Naive B cell (primary cell): ENCODE data around the gene HNRNPAB. TPM values are rescaled to one million over a fixed set of nuclear protein-coding genes. Genes with fewer than 3 reads are reported as not detected.
"Not testable (repeated sequence)": the region's sequence is repeated elsewhere in the genome, so short reads cannot be mapped to it uniquely, and the experiment has no call there.

Experiments
- ATAC-seq, 2 donors: fragments of 150-1000 bp; cut with Tn5 transposase; 2 replicates each; pipeline ENCODE4 v1.10.0; 2021; ENCODE audit warnings: low read depth in 2 of 2, mild to moderate bottlenecking in 2 of 2, moderate library complexity in 2 of 2
- DNase-seq: peaks from one replicate; pipeline ENCODE4 v3.0.0; 2022
- H3K27ac Mint-ChIP-seq, 6 donors: one replicate each; pipeline ENCODE4 v1.8.0; 2020 to 2022; ENCODE audit warnings: mild to moderate bottlenecking in 6 of 6, mixed read lengths in 6 of 6, moderate library complexity in 5 of 6, inconsistent platforms in 2 of 6
- H3K27me3 Mint-ChIP-seq, 3 donors: one replicate each; pipeline ENCODE4 v1.8.0; 2021 to 2022; ENCODE audit warnings: mixed read lengths in 3 of 3, mild to moderate bottlenecking in 1 of 3
- H3K36me3 Mint-ChIP-seq, 2 donors: one replicate each; pipeline ENCODE4 v1.8.0; 2020 to 2022; ENCODE audit warnings: mixed read lengths in 2 of 2, inconsistent platforms in 1 of 2, mild to moderate bottlenecking in 1 of 2
- H3K4me1 Mint-ChIP-seq, 3 donors: one replicate each; pipeline ENCODE4 v1.8.0; 2020 to 2022; ENCODE audit warnings: mixed read lengths in 3 of 3, inconsistent platforms in 1 of 3, mild to moderate bottlenecking in 1 of 3, moderate library complexity in 1 of 3
- H3K4me3 Mint-ChIP-seq, 8 donors: one replicate each; pipeline ENCODE4 v1.8.0; 2020 to 2022; ENCODE audit warnings: mild to moderate bottlenecking in 8 of 8, mixed read lengths in 8 of 8, moderate library complexity in 8 of 8, inconsistent platforms in 2 of 8
- H3K9me3 Mint-ChIP-seq, 7 donors: one replicate each; pipeline ENCODE4 v1.8.0; 2020 to 2022; ENCODE audit warnings: mixed read lengths in 7 of 7, mild to moderate bottlenecking in 5 of 7, inconsistent platforms in 2 of 7, moderate library complexity in 1 of 7
- polyA plus RNA-seq, 6 donors: library from polyadenylated mRNA; unstranded; fragments of 300-500 nt; fragmentation: Illumina TruSeq; gene quantifications; one replicate each; pipeline ENCODE4 v1.2.3, GENCODE V29; 2021; ENCODE audit warnings: low read depth in 6 of 6

The HNRNPAB gene
- polyA plus RNA-seq, 6 donors from 2014 or later = 33.3 to 65.8 (median 51.7) TPM

DNA sequence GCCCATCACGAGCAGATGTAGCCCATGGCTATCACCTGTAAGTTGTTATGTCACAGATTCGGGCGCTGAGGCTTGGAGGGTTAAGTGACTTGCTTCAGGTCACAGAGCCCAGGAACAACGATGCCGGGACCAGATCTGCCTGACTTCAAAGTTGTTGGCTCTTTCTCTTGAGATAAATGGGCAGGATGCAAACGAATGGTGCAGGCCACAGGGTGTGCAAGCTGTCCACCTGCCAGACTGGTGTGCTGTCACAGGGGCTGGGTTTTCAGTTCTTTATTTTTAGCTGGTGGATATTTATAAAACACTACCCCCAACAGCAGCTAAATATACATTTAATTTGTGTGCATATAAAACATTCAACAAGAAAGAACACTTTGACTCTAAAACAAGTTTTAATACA, 45.9 kb downstream of the HNRNPAB start:
- Mint-ChIP-seq H3K9me3 (no peaks in the 10 kb centered on the region), H3K4me3 (peak overlapping the region in 5 of 8 donors; percentile 31 to 83 (median 56)), H3K36me3 (no peaks in the 10 kb centered on the region), H3K27ac (peak overlapping the region in 1 of 6 donors; percentile 91), H3K4me1 (peaks cover 12 to 65% (median 36%) of the 10 kb centered on the region in 3 donors), H3K27me3 (no peaks in the 10 kb centered on the region)
- ATAC-seq (no peak), DNase-seq (no peak)

DNA sequence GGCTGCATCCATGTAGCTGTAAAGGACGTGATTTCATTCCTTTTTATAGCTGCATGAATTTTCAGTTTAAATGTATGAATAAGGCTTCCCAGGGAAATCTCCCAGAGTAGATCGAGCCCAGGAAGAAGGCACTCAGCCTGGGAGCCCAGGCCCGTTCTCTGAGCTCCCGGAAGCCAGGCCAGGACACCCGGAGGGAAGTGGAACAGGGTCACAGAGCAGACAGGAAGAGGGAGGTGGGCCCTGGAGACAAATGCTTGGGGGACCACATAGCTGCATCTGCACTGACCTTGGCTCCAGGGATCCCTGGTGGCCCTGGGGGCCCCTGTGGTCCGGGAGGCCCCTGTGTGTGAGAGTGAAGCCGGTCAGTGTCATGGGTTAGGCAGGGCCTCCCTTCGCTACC, 47.9 kb downstream of the HNRNPAB start:
- DNase-seq = no peak
- no peaks in the 10 kb centered on the region for H3K9me3 Mint-ChIP-seq
- H3K4me3 Mint-ChIP-seq = peak overlapping the region in 3 of 8 donors; percentile 40 to 62 (median 42)
- H3K27me3 Mint-ChIP-seq = no peaks in the 10 kb centered on the region
- H3K36me3 Mint-ChIP-seq = no peaks in the 10 kb centered on the region
- H3K27ac Mint-ChIP-seq = peak overlapping the region in 1 of 6 donors; percentile 22
- peaks cover 12 to 56% (median 28%) of the 10 kb centered on the region in 3 donors for H3K4me1 Mint-ChIP-seq
- ATAC-seq = no peak

DNA sequence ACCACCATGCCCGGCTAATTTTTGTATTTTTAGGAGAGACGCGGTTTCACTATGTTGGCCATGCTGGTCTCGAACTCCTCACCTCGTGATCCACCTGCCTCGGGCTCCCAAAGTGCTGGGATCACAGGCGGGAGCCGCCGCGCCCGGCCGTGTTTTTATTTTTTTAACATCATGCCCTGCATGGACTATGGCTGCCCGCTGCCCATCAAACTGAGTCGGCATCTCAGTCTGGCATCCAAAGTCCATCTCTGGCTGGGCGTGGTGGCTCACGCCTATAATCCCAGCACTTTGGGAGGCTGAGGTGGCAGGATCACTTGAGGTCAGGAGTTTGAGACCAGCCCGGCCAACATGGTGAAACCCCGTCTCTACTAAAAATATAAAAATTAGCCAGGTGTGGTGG, 49.3 kb downstream of the HNRNPAB start:
- H3K36me3 Mint-ChIP-seq, DNase-seq, H3K27me3 Mint-ChIP-seq, ATAC-seq, H3K9me3 Mint-ChIP-seq, H3K4me3 Mint-ChIP-seq: not testable (repeated sequence)
- Mint-ChIP-seq H3K4me1 (peaks cover 12 to 50% (median 28%) of the 10 kb centered on the region in 3 donors), H3K27ac (peak overlapping the region in 1 of 6 donors; percentile 9)

DNA sequence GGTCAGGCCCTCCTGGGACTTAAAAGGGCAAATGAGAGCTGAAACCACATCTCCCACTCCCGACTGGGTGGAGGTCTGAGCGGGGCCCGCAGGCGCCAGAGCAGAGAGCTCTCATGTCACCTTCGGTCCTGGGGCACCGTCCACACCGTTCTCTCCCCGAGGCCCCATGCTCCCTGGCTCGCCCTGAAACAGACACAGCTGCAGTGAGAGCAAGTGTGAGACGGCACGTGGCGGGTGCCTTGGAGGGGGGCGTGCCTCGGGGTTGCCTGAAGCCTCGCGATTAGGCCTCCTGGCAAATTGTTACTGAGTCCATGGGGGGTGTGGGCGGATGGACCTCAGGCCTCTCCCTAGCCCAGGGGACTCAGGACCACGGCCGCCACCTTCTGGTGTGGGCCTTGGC, 52.4 kb downstream of the HNRNPAB start:
- H3K27me3 Mint-ChIP-seq = no peaks in the 10 kb centered on the region
- peaks cover 6 to 24% (median 12%) of the 10 kb centered on the region in 3 donors for H3K4me1 Mint-ChIP-seq
- DNase-seq = no peak
- ATAC-seq = no peak
- no peaks in the 10 kb centered on the region for H3K9me3 Mint-ChIP-seq
- H3K4me3 Mint-ChIP-seq = no peak overlapping the region
- peak overlapping the region in 1 of 6 donors; percentile 86 for H3K27ac Mint-ChIP-seq
- no peaks in the 10 kb centered on the region for H3K36me3 Mint-ChIP-seq

DNA sequence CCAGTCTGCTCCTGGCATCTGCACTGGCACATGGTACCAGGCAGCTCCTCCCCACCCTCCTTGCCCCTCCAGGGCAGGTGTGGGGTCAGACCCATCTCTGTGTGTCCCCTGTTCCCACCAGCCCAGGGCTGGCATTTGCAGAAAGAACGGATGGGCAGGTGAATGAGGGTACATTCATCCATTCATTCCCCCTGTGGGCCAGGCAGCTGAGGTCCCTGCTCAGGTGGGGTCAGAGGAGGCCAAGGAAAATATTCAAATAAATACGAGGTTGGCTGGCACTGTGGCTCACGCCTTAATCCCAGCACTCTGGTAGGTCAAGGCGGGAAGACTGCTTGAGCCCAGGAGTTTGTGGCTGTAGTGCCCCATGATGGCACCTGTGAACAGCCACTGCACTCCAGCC, 53.3 kb downstream of the HNRNPAB start:
- Mint-ChIP-seq H3K27me3 (no peaks in the 10 kb centered on the region), H3K4me1 (peaks cover 3 to 15% (median 4%) of the 10 kb centered on the region in 3 donors), H3K27ac (no peak overlapping the region), H3K9me3 (peaks cover 0 to 2% (median 0%) of the 10 kb centered on the region in 7 donors), H3K36me3 (peaks cover 0 to 4% of the 10 kb centered on the region in 2 donors), H3K4me3 (no peak overlapping the region)
- ATAC-seq (no peak), DNase-seq (no peak)

DNA sequence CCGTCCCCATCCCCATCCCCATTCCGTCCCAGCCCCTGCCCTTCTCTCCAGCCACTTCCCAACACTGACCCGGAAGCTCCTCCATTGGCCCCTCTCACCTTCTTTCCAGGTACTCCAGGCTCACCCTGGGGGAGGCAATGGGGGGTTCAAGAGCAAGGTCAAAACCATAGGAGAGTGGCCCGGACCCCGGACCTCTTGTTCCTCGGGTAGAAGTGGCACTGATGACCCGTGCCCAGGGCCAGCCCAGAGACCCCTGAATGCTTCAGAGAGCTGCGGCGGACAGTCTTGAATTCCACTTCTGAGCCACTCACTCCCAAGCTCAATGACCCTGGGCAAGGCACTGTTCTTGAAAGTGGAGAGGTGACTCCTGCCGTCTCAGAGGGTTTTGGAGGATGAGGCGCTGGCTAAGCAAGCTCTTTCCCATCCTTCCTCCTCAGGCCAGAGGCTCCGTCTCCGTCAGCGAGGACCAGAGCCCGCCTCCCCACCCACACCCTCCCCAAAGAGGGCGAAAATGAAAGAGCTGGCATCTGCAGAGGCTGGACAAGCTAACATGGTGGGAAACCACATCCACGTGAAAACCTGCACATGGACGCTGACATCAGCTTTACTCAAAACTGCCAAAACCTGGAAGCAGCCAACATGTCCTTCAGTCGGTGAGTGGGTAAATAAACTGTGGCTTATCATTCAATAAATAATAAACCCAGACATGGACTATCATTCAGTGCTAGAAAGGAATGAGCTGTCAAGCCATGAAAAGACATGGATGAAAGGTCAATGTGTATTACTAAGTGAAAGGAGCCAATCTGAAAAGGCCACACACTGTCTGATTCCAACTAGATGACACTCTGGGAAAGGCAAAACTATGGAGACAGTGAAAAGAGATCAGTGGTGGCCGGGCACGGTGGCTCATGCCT, 55.5 kb downstream of the HNRNPAB start:
- ATAC-seq (no peak), DNase-seq (no peak)
- H3K4me1 Mint-ChIP-seq = peaks cover 0 to 5% (median 3%) of the 10 kb centered on the region in 3 donors
- no peak overlapping the region for H3K4me3 Mint-ChIP-seq
- H3K27ac Mint-ChIP-seq = peak overlapping the region in 1 of 6 donors; percentile 56
- H3K36me3 Mint-ChIP-seq = peaks cover 0 to 13% of the 10 kb centered on the region in 2 donors
- peaks cover 0 to 9% (median 0%) of the 10 kb centered on the region in 7 donors for H3K9me3 Mint-ChIP-seq
- no peaks in the 10 kb centered on the region for H3K27me3 Mint-ChIP-seq

Other genes with a start within 250 kb of the HNRNPAB start
- not detected for gene PROP1, start 208.3 kb upstream of the HNRNPAB start, polyA plus RNA-seq
- 10 to 100 TPM in 1 of 6 donors, 1 to 10 TPM in 4, under 1 TPM in 1; 0.63 to 10.1 (median 3.5) TPM for gene N4BP3, start 91.0 kb upstream of the HNRNPAB start, polyA plus RNA-seq
- 10 to 100 TPM; 36.2 to 82.3 (median 40.3) TPM for gene RMND5B, start 73.5 kb upstream of the HNRNPAB start, polyA plus RNA-seq
- 100 to 1,000 TPM; 212 to 320 (median 229) TPM for gene NHP2, start 50.6 kb upstream of the HNRNPAB start, polyA plus RNA-seq
- gene GMCL2, start 17.2 kb upstream of the HNRNPAB start, polyA plus RNA-seq = not detected
- gene PHYKPL, start 28.3 kb downstream of the HNRNPAB start, polyA plus RNA-seq = 10 to 100 TPM; 42.4 to 72.9 (median 53.3) TPM